ENCODE measurements around the gene IL12B. TPM values are rescaled to one million over a fixed set of nuclear protein-coding genes. Genes with fewer than 3 reads are reported as not detected.
"Not testable (repeated sequence)": the region's sequence is repeated elsewhere in the genome, so short reads cannot be mapped to it uniquely, and the experiment has no call there.

Gene IL12B
- not detected for total RNA-seq

GRCh38 chr5:159330131-159330800 lies at the start of gene IL12B:
Gene IL12B, minus strand, starts transcription at chr5:159330487. Its CDS starts 3,705 bp downstream, at chr5:159326782.
- Mint-ChIP-seq H3K9me3 (no peaks in the 10 kb centered on the region), H3K4me3 (peak within 1 kb of the TSS; percentile 68), H3K4me1 (peaks cover 8% of the 10 kb centered on the region), H3K36me3 (no peaks in the 10 kb centered on the region), H3K27ac (no peak within 1 kb of the TSS), H3K27me3 (peaks cover 38% of the 10 kb centered on the region)
- no peak for DNase-seq
- POLR2A ChIA-PET = no interaction called here
- no peak for ATAC-seq (ENCODE audit: low read depth)

- Mint-ChIP-seq H3K36me3 (peaks cover 15% of the 10 kb centered on the region), H3K27me3 (peaks cover 20% of the 10 kb centered on the region), H3K4me1 (no peaks in the 10 kb centered on the region), H3K9me3 (peaks cover 37% of the 10 kb centered on the region), H3K27ac (no peak overlapping the region), H3K4me3 (no peak overlapping the region)
- no peak for ATAC-seq (ENCODE audit: low read depth)
- POLR2A ChIA-PET = no interaction called here
- DNase-seq = no peak
Observed at GRCh38 chr5:159377653-159378052, 47.4 kb upstream of the IL12B start.

DNA sequence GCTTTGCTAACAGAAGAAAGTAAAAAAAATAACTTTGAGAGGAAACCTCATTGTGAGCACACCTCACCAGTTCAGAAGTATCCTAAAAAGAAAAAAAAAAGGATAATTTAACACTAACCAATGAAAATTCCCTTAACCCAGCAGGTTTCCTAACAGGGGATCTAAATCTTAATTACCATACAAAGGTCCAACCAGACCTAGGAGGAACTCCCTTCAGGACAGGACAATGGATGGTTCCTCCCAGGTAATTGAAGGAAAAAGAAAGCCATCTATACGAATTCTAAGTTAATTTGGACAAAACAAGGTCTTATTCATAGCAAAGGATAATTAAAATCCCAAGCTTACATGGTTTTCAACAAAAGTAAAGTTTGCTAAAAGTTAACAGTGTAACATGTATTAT lies 37.6 kb upstream of the IL12B start:
- H3K4me1 Mint-ChIP-seq; DNase-seq; H3K9me3 Mint-ChIP-seq; ATAC-seq (ENCODE audit: low read depth); H3K27ac Mint-ChIP-seq; H3K36me3 Mint-ChIP-seq; H3K4me3 Mint-ChIP-seq; POLR2A ChIA-PET: not testable (repeated sequence)
- H3K27me3 Mint-ChIP-seq = peaks cover 19% of the 10 kb centered on the region

GRCh38 chr5:159366776-159367175 lies 36.5 kb upstream of the IL12B start:
- ATAC-seq (ENCODE audit: low read depth); H3K4me3 Mint-ChIP-seq; H3K27ac Mint-ChIP-seq; H3K9me3 Mint-ChIP-seq; H3K4me1 Mint-ChIP-seq; DNase-seq; POLR2A ChIA-PET; H3K36me3 Mint-ChIP-seq: not testable (repeated sequence)
- H3K27me3 Mint-ChIP-seq = peaks cover 19% of the 10 kb centered on the region

DNA sequence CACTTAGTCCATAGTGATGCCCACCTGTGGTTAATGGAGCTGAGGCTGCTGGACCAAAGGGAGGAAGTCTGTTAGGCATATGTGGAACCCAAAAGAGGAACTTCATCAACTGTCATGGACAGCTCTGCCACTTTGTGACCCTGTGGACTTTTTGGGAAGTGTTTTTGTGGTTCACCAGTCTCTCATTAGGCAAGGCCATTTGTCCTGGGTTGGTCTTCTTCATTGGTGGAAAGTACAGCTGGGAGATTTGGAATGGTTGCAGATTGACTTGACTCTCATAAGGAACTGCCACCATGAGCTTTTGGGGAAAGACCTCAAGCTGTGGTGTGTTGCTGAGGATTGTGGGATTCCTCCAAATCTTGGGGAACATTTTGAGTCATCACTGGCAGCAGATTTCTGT lies 31.9 kb upstream of the IL12B start:
- H3K36me3 Mint-ChIP-seq = peaks cover 9% of the 10 kb centered on the region
- H3K27ac Mint-ChIP-seq = no peak overlapping the region
- peaks cover 17% of the 10 kb centered on the region for H3K27me3 Mint-ChIP-seq
- DNase-seq (no peak), ATAC-seq (ENCODE audit: low read depth) (no peak)
- POLR2A ChIA-PET = interaction anchor here (0.6 kb wide), 1 partner anchor 1645 kb away, joined by 3 read pairs; no protein-coding TSS in a partner anchor
- H3K4me3 Mint-ChIP-seq = no peak overlapping the region
- peaks cover 3% of the 10 kb centered on the region for H3K9me3 Mint-ChIP-seq
- peaks cover 16% of the 10 kb centered on the region for H3K4me1 Mint-ChIP-seq

DNA sequence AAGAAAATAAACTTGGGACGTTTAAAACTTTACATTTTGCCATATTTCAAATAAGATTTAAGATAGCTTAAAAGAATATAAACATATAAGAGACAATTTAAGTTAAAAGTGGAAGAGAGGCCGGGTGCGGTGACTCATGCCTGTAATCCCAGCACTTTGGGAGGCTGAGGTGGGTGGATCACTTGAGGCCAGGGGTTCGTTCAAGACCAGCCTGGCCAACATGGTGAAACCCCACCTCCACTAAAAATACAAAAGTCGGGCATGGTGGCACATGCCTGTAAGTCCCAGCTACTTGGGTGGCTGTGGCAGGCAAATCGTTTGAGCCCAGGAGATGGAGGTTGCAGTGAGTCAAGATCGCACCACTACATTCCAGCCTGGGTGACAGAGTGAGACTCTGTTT lies 29.6 kb upstream of the IL12B start:
- POLR2A ChIA-PET; H3K27ac Mint-ChIP-seq; H3K4me3 Mint-ChIP-seq; ATAC-seq (ENCODE audit: low read depth); DNase-seq: not testable (repeated sequence)
- Mint-ChIP-seq H3K9me3 (peaks cover 11% of the 10 kb centered on the region), H3K36me3 (peaks cover 11% of the 10 kb centered on the region), H3K4me1 (peaks cover 12% of the 10 kb centered on the region), H3K27me3 (peaks cover 20% of the 10 kb centered on the region)

- peak overlapping the region; percentile 42 for H3K4me3 Mint-ChIP-seq
- peaks cover 18% of the 10 kb centered on the region for H3K27me3 Mint-ChIP-seq
- H3K27ac Mint-ChIP-seq = no peak overlapping the region
- POLR2A ChIA-PET = no interaction called here
- peaks cover 11% of the 10 kb centered on the region for H3K36me3 Mint-ChIP-seq
- H3K4me1 Mint-ChIP-seq = peaks cover 12% of the 10 kb centered on the region
- ATAC-seq (ENCODE audit: low read depth) (no peak), DNase-seq (no peak)
- H3K9me3 Mint-ChIP-seq = peaks cover 11% of the 10 kb centered on the region
Observed at GRCh38 chr5:159359408-159359807, 29.1 kb upstream of the IL12B start.

- peaks cover 34% of the 10 kb centered on the region for H3K27me3 Mint-ChIP-seq
- no peak for DNase-seq
- H3K4me1 Mint-ChIP-seq = peaks cover 6% of the 10 kb centered on the region
- peaks cover 12% of the 10 kb centered on the region for H3K9me3 Mint-ChIP-seq
- no peak overlapping the region for H3K27ac Mint-ChIP-seq
- H3K4me3 Mint-ChIP-seq = no peak overlapping the region
- POLR2A ChIA-PET = interaction anchor here (0.6 kb wide), 1 partner anchor 36 kb away, joined by 3 read pairs; no protein-coding TSS in a partner anchor
- peaks cover 6% of the 10 kb centered on the region for H3K36me3 Mint-ChIP-seq
- ATAC-seq (ENCODE audit: low read depth) = no peak
Observed at GRCh38 chr5:159353661-159354252, 23.5 kb upstream of the IL12B start.

DNA sequence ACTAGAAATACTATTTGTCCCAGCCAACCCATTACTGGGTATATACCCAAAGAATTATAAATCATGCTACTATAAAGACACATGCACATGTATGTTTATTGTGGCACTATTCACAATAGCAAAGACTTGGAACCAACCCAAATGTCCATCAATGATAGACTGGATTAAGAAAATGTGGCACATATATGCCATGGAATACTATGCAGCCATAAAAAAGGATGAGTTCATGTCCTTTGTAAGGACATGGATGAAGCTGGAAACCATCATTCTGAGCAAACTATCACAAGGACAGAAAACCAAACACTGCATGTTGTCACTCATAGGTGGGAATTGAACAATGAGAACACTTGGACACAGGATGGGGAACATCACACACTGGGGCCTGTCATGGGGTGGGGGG lies 20.4 kb upstream of the IL12B start:
- POLR2A ChIA-PET; H3K4me3 Mint-ChIP-seq; H3K9me3 Mint-ChIP-seq; H3K27ac Mint-ChIP-seq; H3K36me3 Mint-ChIP-seq; H3K4me1 Mint-ChIP-seq; DNase-seq; ATAC-seq (ENCODE audit: low read depth): not testable (repeated sequence)
- H3K27me3 Mint-ChIP-seq = peaks cover 28% of the 10 kb centered on the region

- H3K27ac Mint-ChIP-seq; H3K36me3 Mint-ChIP-seq; POLR2A ChIA-PET; H3K9me3 Mint-ChIP-seq; H3K4me3 Mint-ChIP-seq; ATAC-seq (ENCODE audit: low read depth); H3K4me1 Mint-ChIP-seq; DNase-seq: not testable (repeated sequence)
- peaks cover 28% of the 10 kb centered on the region for H3K27me3 Mint-ChIP-seq
Observed at GRCh38 chr5:159350216-159350615, 19.9 kb upstream of the IL12B start.

DNA sequence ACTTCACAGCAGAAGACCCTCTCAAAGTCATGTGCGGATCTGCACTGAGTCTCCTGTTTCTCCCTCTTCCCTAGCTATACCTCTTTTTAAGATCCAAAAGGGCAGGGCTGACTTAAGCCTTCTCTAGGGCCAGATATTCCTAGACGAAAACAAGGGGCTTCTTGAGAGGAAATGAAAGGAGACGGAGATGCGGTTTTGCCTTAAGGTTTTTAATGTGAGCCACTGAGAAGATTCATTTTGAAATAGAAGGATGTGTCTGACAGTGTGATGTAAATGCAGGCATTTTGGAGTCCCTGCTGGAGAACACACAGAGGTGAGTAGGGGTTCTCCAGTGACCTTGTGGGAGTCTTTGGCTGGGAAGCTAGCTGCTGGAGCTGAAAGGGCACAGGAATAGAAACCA lies 15.6 kb upstream of the IL12B start:
- H3K27ac Mint-ChIP-seq = no peak overlapping the region
- peaks cover 16% of the 10 kb centered on the region for H3K27me3 Mint-ChIP-seq
- no peak for DNase-seq
- no peak for ATAC-seq (ENCODE audit: low read depth)
- H3K4me3 Mint-ChIP-seq = no peak overlapping the region
- peaks cover 23% of the 10 kb centered on the region for H3K4me1 Mint-ChIP-seq
- H3K9me3 Mint-ChIP-seq = peaks cover 7% of the 10 kb centered on the region
- POLR2A ChIA-PET = no interaction called here
- H3K36me3 Mint-ChIP-seq = peaks cover 10% of the 10 kb centered on the region

GRCh38 chr5:159345336-159345735 lies 15.0 kb upstream of the IL12B start:
- Mint-ChIP-seq H3K9me3 (peaks cover 7% of the 10 kb centered on the region), H3K4me3 (no peak overlapping the region), H3K4me1 (peaks cover 28% of the 10 kb centered on the region), H3K36me3 (peaks cover 10% of the 10 kb centered on the region), H3K27me3 (peaks cover 16% of the 10 kb centered on the region), H3K27ac (no peak overlapping the region)
- POLR2A ChIA-PET = no interaction called here
- no peak for DNase-seq
- ATAC-seq (ENCODE audit: low read depth) = no peak

DNA sequence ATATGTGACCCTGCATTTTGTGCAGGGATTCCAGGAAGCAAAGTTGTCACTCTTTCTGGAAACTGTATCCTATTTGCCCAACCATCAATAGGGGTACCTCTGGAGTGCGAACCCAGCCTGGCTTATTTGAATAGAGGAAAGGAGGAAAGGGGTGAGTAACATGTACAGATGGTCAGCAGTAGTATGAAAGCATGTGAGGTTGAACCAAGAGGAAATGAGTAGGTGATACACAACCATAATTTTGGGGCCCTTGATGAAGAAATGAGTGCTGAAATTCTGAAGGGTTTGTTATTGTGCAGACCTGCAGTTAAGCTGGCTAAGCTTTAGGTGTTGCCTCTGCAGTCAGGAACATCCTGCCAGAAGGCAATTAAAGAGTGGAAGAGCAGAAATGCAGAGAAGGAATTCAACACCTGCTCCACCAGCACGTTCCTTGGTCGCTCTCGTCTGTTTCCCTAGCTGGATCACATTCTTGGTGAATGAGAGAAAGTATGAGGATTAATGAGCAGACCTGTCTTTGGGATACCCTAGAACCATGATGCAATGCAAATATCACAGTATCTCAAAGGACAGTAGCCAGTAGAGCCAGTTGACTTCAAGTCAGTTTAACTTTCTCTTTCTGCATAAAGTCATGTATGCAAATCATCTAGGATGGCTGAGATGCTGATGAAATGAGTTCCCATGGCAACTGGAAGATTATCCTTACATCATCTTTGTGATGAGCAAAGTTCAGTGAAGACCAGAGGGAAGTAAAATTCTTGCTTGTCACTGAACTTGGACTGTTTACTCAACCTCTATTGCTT lies 13.2 kb upstream of the IL12B start:
- Mint-ChIP-seq H3K9me3 (peaks cover 7% of the 10 kb centered on the region), H3K36me3 (peaks cover 13% of the 10 kb centered on the region), H3K27me3 (peaks cover 10% of the 10 kb centered on the region), H3K4me3 (no peak overlapping the region), H3K4me1 (peaks cover 34% of the 10 kb centered on the region), H3K27ac (no peak overlapping the region)
- ATAC-seq (ENCODE audit: low read depth) = no peak
- POLR2A ChIA-PET = no interaction called here
- no peak for DNase-seq

DNA sequence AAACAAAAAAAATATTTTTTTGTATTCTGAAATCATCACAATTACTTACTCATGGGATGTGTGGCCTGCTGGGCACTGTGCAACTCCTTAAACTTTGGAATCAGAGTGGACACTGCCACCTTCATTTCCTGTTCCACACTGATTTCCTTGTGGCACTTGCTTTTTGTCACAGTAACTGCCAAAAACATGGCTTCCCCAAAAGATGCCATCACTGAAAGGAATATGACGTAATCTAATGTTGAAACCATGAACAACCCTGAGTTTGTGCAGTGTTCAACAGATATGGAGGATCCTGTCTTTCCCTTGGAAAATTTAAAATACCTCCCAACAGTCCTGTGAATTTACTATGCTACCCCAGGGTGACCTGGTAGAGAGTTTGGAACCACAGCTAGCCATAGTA lies 12.6 kb upstream of the IL12B start:
- Mint-ChIP-seq H3K4me1 (peaks cover 40% of the 10 kb centered on the region), H3K9me3 (peaks cover 7% of the 10 kb centered on the region), H3K27ac (no peak overlapping the region), H3K27me3 (peaks cover 8% of the 10 kb centered on the region), H3K36me3 (peaks cover 13% of the 10 kb centered on the region), H3K4me3 (no peak overlapping the region)
- POLR2A ChIA-PET = no interaction called here
- DNase-seq (no peak), ATAC-seq (ENCODE audit: low read depth) (no peak)
